ENCODE results near the gene SPRR5. TPM values are rescaled to one million over a fixed set of nuclear protein-coding genes. Genes with fewer than 3 reads are reported as not detected.

SPRR5 gene
- total RNA-seq, 1 experiment from 2014 or later = not detected

- in situ Hi-C loops (cut with HindIII; ENCODE audit: low pct_unique_long_range_greater_than_20kb, low sequenced_read_pairs) = no loop called here
- DNase-seq (ENCODE audit: low read depth, low spot score) = no peak
Measured at GRCh38 chr1:152933196-152933595, 13.8 kb upstream of the SPRR5 start.

DNA sequence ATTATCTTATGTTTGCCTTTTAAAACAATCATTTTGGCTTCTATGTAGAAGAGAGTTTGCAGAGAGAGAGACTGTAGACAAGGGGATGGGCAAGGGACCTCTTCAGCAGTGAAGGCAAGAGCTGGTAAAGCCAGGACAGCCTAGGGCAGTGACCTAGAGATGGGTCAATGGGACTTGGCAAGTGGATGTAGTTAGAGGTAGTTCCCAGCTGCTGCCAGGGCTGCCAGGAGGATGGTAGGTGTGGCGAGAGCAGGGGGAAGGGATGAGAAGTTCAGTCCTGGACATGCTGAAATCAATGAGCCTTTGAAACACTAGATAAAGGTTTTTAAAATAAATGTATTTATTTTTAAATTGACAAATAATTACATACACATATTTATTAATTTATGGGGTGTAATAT, 6.4 kb upstream of the SPRR5 start:
- in situ Hi-C loops (cut with HindIII; ENCODE audit: low pct_unique_long_range_greater_than_20kb, low sequenced_read_pairs) = no loop called here
- DNase-seq (ENCODE audit: low read depth, low spot score) = no peak

DNA sequence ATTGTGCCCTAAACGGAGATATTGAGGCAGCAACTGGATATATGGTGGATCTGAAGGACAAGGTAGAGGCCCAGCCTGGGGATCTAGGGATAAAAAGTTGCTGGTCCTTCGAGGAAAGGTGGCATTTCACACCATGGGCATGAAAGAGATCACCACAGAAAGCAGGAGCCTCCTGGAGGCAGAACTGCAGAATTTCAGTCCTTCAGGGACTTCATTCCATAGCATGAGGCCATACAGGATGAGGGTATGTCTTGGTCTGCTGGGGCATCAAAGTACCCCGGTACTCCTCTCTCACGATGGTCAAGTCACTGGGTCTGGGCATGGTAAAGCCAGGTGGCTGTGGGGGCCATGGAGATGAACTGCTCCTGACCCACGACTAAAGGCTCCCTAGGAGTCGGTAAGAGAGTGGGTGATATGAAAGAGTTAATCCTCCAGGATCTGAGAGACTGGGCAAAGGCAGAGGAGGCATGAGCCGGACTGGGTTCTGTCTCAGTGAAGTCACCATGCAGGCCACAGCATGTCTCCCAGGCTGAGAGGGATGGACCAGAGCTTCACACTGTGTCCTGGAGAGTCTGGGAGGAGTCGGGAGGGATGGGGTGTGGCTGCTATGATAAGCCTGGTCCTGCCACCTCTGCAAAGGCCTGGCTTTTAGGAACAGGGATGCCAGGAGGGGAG, 5.8 kb upstream of the SPRR5 start:
- DNase-seq (ENCODE audit: low read depth, low spot score) = peak; percentile 47
- in situ Hi-C loops (cut with HindIII; ENCODE audit: low pct_unique_long_range_greater_than_20kb, low sequenced_read_pairs) = no loop called here

DNA sequence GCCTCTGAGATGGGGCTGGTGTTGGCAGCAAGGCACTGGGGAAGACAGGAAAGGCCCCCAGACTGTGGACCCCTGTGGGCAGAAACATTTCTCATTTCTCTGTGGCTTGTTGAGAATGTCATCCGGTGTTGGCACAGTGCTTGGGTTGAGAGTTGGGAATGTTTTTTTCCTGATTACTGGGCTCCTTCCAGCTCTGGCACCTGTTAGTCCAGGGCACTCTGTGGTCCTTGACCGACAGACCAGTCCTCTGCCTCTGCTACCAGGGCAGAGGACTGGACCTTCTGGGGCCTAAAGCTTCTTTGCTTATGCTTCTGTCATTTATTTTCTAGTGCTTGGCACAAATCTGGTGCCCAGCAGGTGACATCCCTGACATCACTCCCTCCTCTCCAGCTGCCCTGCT, 4.8 kb upstream of the SPRR5 start:
- DNase-seq (ENCODE audit: low read depth, low spot score) = no peak
- in situ Hi-C loops (cut with HindIII; ENCODE audit: low pct_unique_long_range_greater_than_20kb, low sequenced_read_pairs) = no loop called here

DNA sequence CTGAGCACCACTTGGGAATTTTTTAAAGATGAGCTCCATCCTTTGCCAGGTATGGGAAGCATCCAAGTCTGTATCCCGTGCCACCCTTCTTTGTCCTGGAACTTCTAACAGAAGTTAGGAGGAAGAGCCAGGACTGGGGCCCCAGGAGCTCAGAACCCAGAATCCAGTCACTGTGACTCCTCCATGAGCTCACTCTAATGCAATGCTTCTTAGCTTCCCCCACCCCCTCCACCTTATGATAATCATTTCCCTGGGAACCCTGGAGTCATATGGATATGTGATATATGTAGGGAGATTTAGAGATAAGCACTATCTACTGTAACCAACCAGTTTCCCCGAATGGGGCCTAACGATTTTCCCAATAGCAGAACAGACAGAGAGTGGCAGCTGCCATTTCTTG, 758 bp upstream of the SPRR5 start:
- in situ Hi-C loops (cut with HindIII; ENCODE audit: low pct_unique_long_range_greater_than_20kb, low sequenced_read_pairs) = no loop called here
- DNase-seq (ENCODE audit: low read depth, low spot score) = no peak

DNA sequence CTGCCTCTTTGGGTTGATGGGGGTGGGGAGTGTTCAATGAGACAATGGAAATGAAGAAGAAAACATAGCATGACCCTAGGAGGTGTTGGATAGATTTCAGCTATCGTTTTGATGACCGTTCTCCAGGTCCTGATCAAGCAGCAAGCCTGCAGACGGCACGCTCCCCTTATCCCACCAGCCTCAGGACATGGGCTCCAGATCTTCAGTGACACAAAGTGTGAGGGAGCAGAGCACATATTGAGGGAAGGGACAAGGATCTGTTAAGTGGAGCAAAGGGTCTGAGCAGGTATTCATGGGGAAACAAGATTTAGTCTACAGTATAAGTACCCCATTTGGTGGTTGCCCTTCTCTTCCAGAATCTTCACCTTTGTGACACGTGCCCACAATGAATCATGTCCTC, 4.7 kb downstream of the SPRR5 start:
- in situ Hi-C loops (cut with HindIII; ENCODE audit: low pct_unique_long_range_greater_than_20kb, low sequenced_read_pairs) = no loop called here
- DNase-seq (ENCODE audit: low read depth, low spot score) = no peak

DNA sequence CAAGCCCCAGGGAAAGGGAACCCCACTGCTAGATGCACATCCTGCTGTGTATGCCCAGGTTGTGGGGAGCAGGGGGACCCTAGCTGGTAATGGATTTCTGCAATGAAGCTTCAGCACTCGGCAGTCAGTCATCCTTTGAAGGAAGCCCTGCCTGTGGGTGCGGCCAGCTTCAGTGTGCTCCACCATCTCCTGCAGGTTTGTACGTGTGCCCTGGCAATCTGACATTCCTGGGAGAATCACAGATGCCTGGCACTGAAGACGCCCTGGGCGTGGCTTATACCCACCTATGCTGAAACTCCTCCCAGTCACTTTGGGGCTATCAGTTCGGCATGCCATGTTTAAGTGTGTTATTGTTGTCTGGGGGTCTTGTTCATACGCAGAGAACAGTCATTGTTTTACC, 6.8 kb downstream of the SPRR5 start:
- in situ Hi-C loops (cut with HindIII; ENCODE audit: low pct_unique_long_range_greater_than_20kb, low sequenced_read_pairs) = no loop called here
- no peak for DNase-seq (ENCODE audit: low read depth, low spot score)

GRCh38 chr1:152954436-152954835, 7.4 kb downstream of the SPRR5 start:
- in situ Hi-C loops (cut with HindIII; ENCODE audit: low pct_unique_long_range_greater_than_20kb, low sequenced_read_pairs) = no loop called here
- no peak for DNase-seq (ENCODE audit: low read depth, low spot score)

- in situ Hi-C loops (cut with HindIII; ENCODE audit: low pct_unique_long_range_greater_than_20kb, low sequenced_read_pairs) = no loop called here
- no peak for DNase-seq (ENCODE audit: low read depth, low spot score)
Measured at GRCh38 chr1:152957561-152957960, 10.6 kb downstream of the SPRR5 start.

- in situ Hi-C loops (cut with HindIII; ENCODE audit: low pct_unique_long_range_greater_than_20kb, low sequenced_read_pairs) = no loop called here
- no peak for DNase-seq (ENCODE audit: low read depth, low spot score)
Measured at GRCh38 chr1:152959273-152959672, 12.3 kb downstream of the SPRR5 start.

DNA sequence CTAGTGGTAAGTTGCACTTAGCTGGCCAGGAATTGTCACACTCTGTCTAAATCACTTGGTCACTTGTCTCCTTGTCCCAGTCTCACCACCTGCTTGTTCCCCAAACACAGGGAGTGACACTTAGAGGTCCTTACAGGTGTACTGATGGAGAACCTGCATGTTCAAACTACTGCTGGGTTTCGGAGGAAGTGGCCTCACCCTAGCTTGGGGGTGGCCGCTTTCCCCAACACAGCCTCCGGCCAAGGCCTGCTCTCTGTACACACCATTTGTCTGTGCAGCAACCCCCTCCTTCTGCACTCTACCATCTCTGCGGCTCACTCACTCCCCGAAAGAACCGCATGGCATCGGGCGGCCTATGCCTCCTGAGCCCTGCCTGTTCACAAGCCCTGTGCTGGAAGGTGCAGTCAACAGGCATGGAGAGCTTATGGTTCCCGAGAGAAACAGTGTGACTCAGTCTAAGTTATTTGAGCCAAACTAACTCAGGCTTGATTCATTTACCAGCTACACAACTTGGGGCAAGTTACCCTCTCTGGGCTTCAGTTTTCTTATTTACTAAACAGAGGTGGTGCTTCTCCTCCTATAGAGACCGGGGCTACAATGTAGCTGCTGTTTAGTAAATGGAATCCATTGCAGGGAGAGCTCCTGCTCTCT, 12.9 kb downstream of the SPRR5 start:
- no peak for DNase-seq (ENCODE audit: low read depth, low spot score)
- in situ Hi-C loops (cut with HindIII; ENCODE audit: low pct_unique_long_range_greater_than_20kb, low sequenced_read_pairs) = no loop called here

DNA sequence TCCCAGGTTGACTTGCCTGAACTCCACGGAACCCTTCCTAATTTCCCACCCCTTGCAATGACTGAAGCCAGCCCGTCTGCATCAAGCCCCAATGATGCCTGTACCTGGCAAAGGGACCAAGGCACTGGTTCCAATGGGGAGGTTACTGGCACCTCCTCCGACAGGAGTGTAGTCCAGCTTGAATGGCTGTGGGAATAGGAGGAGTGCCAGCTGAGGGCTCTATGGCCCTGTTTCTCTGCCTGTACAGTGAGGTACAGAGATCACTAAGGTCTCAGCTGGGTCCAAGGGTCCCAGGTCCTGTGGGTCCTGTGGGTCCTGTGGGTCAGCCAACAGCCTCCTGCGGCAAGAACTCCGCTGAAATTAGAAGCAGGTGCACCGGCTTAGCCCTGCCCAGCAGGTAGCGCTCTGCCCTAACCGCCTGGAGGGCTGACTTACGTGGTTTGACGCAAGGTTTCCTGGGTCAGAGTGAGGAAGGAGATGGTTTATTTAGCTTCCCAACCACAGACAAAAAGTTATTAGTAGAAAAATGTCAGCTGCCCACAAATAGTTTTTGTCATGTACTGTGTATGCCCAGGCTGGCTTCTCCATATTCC, 13.5 kb downstream of the SPRR5 start:
- peak; percentile 32 for DNase-seq (ENCODE audit: low read depth, low spot score)
- in situ Hi-C loops (cut with HindIII; ENCODE audit: low pct_unique_long_range_greater_than_20kb, low sequenced_read_pairs) = no loop called here

DNA sequence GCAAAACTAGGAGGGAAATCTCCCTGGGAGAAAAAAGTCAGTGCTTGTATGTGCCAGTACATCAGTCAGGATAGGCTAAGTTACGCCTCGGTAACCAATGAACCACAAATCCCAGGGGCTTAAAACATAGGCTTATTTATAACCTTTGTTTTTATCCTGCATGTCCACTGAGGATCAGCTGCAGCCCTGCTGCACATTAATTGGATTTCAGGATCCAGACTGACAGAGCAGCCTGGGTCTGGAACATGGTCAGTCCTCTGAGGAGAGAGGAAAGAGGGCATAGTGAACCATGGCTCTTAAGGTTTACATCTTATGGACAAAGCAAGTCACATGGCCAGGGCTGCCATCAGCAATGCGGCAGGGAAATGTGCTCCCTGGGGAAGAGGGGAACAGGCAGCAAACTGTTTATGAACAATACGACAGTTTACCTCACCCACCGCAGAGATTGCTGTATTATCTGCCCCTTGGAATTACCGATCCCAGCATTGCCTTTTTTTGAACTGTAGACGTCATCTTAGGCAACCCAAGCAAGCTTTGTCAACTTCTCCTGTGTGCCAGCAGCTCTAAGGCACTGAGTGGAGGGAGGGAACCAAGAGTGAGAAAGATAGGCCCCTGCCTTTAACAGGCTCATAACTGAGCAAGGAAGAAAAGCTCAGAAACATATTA, 14.4 kb downstream of the SPRR5 start:
- in situ Hi-C loops (cut with HindIII; ENCODE audit: low pct_unique_long_range_greater_than_20kb, low sequenced_read_pairs) = no loop called here
- DNase-seq (ENCODE audit: low read depth, low spot score) = peak; percentile 38

DNA sequence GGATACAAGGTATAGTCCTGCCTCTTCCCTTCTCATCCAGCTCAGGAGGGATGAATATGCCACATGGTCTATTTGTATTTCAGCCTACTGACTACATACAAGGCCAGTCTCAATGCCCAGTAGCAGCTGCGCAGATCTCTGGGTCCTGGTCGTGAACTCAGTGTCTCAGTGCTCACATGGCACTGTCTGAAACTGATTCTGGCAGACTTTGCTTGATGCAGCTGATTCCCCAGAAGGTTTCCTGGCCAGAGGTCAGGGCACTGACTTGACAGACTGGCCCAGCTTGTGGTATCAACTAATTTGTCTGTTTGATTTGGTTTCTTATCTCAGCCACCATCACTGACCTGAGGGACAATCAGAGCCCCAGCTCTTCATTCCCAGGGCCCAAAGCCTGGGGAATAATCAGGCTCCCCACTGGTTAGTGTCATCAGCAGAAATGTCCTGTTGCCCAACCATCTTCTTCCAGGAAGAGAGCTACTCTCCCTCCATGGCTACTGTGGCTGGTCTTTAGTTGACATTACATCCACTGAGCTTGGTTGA, 15.9 kb downstream of the SPRR5 start:
- in situ Hi-C loops (cut with HindIII; ENCODE audit: low pct_unique_long_range_greater_than_20kb, low sequenced_read_pairs) = no loop called here
- no peak for DNase-seq (ENCODE audit: low read depth, low spot score)

DNA sequence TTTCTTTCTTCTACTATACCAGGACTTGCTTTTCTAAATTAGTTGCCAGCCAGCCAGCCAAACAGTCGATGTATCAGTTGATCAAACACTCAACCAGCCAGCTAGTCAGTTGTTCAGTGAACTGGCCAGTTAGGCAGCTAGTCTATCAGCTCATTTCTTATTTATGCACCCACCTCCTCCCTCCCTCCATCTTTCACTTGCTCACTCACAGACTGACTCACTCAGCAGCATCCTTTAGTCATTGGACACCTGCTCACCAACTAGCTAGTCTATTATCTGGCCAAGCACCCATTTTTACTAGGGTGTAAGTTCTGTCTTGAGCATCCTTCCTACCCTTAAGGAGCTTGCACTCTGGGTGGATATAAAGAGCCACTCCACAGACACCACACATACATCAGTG, 17.5 kb downstream of the SPRR5 start:
- in situ Hi-C loops (cut with HindIII; ENCODE audit: low pct_unique_long_range_greater_than_20kb, low sequenced_read_pairs) = no loop called here

GRCh38 chr1:152965853-152966252, 18.8 kb downstream of the SPRR5 start:
- in situ Hi-C loops (cut with HindIII; ENCODE audit: low pct_unique_long_range_greater_than_20kb, low sequenced_read_pairs) = no loop called here
- DNase-seq (ENCODE audit: low read depth, low spot score) = no peak

More for the DNA sequence above, 17.5 kb downstream of the SPRR5 start:
- no peak for DNase-seq (ENCODE audit: low read depth, low spot score)

DNA sequence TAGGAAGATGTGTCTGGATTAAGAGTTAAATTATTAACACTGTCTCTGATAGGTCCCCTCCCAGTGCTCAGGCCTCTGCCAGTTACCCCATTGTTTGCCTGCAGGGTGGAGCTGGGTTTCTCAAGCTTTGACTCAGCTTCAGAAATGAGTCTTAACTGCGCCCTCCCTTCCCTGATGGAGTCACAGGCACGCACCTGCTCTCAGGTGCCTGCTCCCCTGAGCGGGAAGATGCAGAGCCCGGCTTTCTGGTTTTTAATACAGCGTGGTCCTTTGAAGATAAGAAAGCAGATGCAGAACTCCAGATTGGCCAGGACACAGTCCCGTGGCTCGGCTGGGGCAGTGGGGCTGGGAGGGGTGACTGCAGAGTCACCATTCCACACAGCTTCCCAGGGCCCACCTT, 20.2 kb downstream of the SPRR5 start:
- in situ Hi-C loops (cut with HindIII; ENCODE audit: low pct_unique_long_range_greater_than_20kb, low sequenced_read_pairs) = no loop called here
- DNase-seq (ENCODE audit: low read depth, low spot score) = no peak

DNA sequence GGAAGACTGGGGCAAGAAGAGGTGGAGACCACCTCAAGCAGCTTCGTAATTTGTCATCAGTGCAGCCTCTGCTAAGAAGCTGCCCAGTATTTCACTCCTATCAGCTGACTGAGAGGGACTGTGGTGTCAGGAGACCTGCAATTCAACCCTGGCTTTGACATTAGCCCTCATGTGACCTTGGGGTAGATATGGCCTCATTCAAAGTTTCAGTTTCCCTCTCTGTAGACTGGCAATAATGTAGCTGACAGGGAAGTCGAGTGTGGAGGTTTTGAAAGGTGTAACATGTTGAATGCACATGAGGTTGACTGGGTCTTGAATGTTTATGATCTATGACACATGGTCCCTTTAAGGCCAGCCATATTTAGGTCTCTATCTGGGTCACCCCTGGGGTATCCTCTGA, 21.2 kb downstream of the SPRR5 start:
- in situ Hi-C loops (cut with HindIII; ENCODE audit: low pct_unique_long_range_greater_than_20kb, low sequenced_read_pairs) = no loop called here
- peak; percentile 11 for DNase-seq (ENCODE audit: low read depth, low spot score)

Data from SK-MEL-5 (cell line).